ENCODE results near the gene ZNF219. TPM values are rescaled to one million over a fixed set of nuclear protein-coding genes. Genes with fewer than 3 reads are reported as not detected.

ZNF219 gene
- total and polyA plus RNA-seq, 2 of the 13 experiments (the other 11 are each of a cell fraction or from before 2014, with no cell fraction given), result 34.5 to 36.6 TPM

- no peak for ATAC-seq
- BruUV-seq (replicated peaks), result no TSS peak
- Histone ChIP-seq H3K4me3 (replicated peaks in 1 of 3; ENCODE audit: insufficient read depth in 1 of 3, low read depth in 2 of 3, low read length in 3 of 3) (no peak overlapping the region), H3K27ac (ENCODE audit: extremely low read length, insufficient read depth, low read length) (no peak overlapping the region), H3K79me2 (ENCODE audit: insufficient read depth, low read length) (no peaks in the 10 kb centered on the region), H3K4me2 (ENCODE audit: low read depth, low read length) (no peak overlapping the region), H3K9ac (ENCODE audit: insufficient read depth, low read depth, low read length) (no peak overlapping the region), H3K27me3 (ENCODE audit: control insufficient read depth in 1 of 2, insufficient read depth in 2 of 2, low read length in 2 of 2) (no peaks in the 10 kb centered on the region), H3K36me3 (replicated peaks in 1 of 2; ENCODE audit: control insufficient read depth in 1 of 2, insufficient read depth in 2 of 2, low read length in 2 of 2) (peaks cover 48 to 73% of the 10 kb centered on the region in 2 experiments), H4K20me1 (ENCODE audit: insufficient read depth, low read length) (peaks cover 1% of the 10 kb centered on the region; the same call in 1 of the 2 replicates), H3K9me3 (ENCODE audit: low read length) (no peaks in the 10 kb centered on the region), H2AFZ (ENCODE audit: low read length) (no peak overlapping the region), H3K4me1 (ENCODE audit: insufficient read depth, low read length) (peaks cover 23% of the 10 kb centered on the region)
- in situ Hi-C loops (cut with HindIII; ENCODE audit: extremely low pct_ligation_motif_present, low pct_unique_long_range_greater_than_20kb), result no loop called here
- CTCF ChIA-PET (ENCODE audit: low intra/inter-chr PET ratio, low total read pairs), result interaction anchor here (1.5 to 12.2 kb wide), 4 partner anchors 17 to 75 kb away, joined by 3 to 320 read pairs (median 106); partner anchors contain the start of gene ARHGEF40
- TF ChIP-seq ZNF501 (CRISPR knock-in tag; IDR thresholded peaks at IDR 0.05) (no peak), FOXA1 (IDR thresholded peaks at IDR 0.05) (no peak), FOXA1 (CRISPR knock-in tag; IDR thresholded peaks at IDR 0.05) (no peak), ZNF547 (CRISPR knock-in tag; IDR thresholded peaks at IDR 0.05) (no peak), SIN3B (IDR thresholded peaks at IDR 0.05; ENCODE audit: low read length) (no peak), NONO (IDR thresholded peaks at IDR 0.05) (no peak), NONO (CRISPR knock-in tag; conservative IDR thresholded peaks at IDR 0.05) (peak; percentile 47; the same call in 1 of the 2 replicates), RFX1 (IDR thresholded peaks at IDR 0.05) (no peak), RBM22 (optimal IDR thresholded peaks at IDR 0.05; ENCODE audit: low read length) (peak; percentile 71), ZBTB40 (IDR thresholded peaks at IDR 0.05) (no peak), ZBTB40 (CRISPR knock-in tag; IDR thresholded peaks at IDR 0.05) (no peak), ZNF34 (CRISPR knock-in tag; IDR thresholded peaks at IDR 0.05; ENCODE audit: borderline replicate concordance) (no peak), ISL2 (CRISPR knock-in tag; IDR thresholded peaks at IDR 0.05) (no peak), ZC3H13 (CRISPR knock-in tag; IDR thresholded peaks at IDR 0.05) (0 out of 2 replicates have a peak, but pooled peaks have one; percentile 44), FOXO1 (CRISPR knock-in tag; IDR thresholded peaks at IDR 0.05) (no peak), MYPOP (CRISPR knock-in tag; IDR thresholded peaks at IDR 0.05) (no peak), RFX5 (IDR thresholded peaks at IDR 0.05; ENCODE audit: low read depth, low read length) (no peak)
- intact Hi-C loops (cut with micrococcal nuclease; ENCODE audit: unreplicated experiment), result no loop called here
- no peak for FAIRE-seq
- WGBS (ENCODE audit: low lambda C conversion rate), result 95% methylated on average over 4 of the region's 4 CpGs
- DNase-seq (ENCODE audit: low spot score), result no peak
- POLR2A ChIA-PET, result interaction anchor here (0.9 to 5.8 kb wide), 7 partner anchors 9 to 74 kb away, joined by 3 to 52 read pairs (median 16); partner anchors contain the start of gene ARHGEF40
Observed at GRCh38 chr14:21088687-21089086, 9.8 kb downstream of the ZNF219 start.

Data from HepG2 (cell line).